AG09319 (cell line): ENCODE results near the gene CCDC60.

Experiments
- DNase-seq: peaks from one replicate; pipeline ENCODE4 v3.0.0-alpha.2; 2010; ENCODE audit warnings: low read depth; ENCODE audit errors: extremely low read depth
- CTCF ChIP-seq: IDR thresholded peaks from 2 replicates; pipeline ENCODE4 v1.5.1; 2011; ENCODE audit warnings: low read depth, mild to moderate bottlenecking, inconsistent platforms, low read length, moderate library complexity

Gene CCDC60

GRCh38 chr12:119373666-119374065 is 39.1 kb downstream of the CCDC60 start:
- no peak for TF ChIP-seq CTCF
- DNase-seq: no peak

GRCh38 chr12:119374635-119375034 is 40.1 kb downstream of the CCDC60 start:
- no peak for TF ChIP-seq CTCF
- DNase-seq: no peak

- TF ChIP-seq CTCF: no peak
- no peak for DNase-seq
Measured at GRCh38 chr12:119375075-119375882, 40.8 kb downstream of the CCDC60 start.

- DNase-seq: no peak
- TF ChIP-seq CTCF: no peak
Measured at GRCh38 chr12:119375883-119376190, 41.3 kb downstream of the CCDC60 start.

GRCh38 chr12:119378903-119379302 is 44.4 kb downstream of the CCDC60 start:
- no peak for DNase-seq
- no peak for TF ChIP-seq CTCF

- no peak for TF ChIP-seq CTCF
- DNase-seq: no peak
Measured at GRCh38 chr12:119381471-119382235, 47.1 kb downstream of the CCDC60 start.

GRCh38 chr12:119383206-119383605 is 48.7 kb downstream of the CCDC60 start:
- no peak for TF ChIP-seq CTCF
- DNase-seq: no peak
